ENCODE measurements around the gene PJA2. TPM values are rescaled to one million over a fixed set of nuclear protein-coding genes. Genes with fewer than 3 reads are reported as not detected.

The PJA2 gene
- polyA plus RNA-seq, 1 donor from 2014 or later: 142 TPM

- H3F3A ChIP-seq (ENCODE audit: insufficient read depth, low read length, poor library complexity, severe bottlenecking): no peaks in the 10 kb centered on the region
- H2AFZ ChIP-seq (ENCODE audit: low read depth, low read length): no peak overlapping the region
- no peaks in the 10 kb centered on the region for H3K9me3 ChIP-seq (ENCODE audit: low read length)
- H3K27ac ChIP-seq (ENCODE audit: low read length): no peak overlapping the region
- no peak overlapping the region for H3K4me2 ChIP-seq (ENCODE audit: low read length)
- no peak overlapping the region for H3K4me3 ChIP-seq (ENCODE audit: low read length)
- TF ChIP-seq RAD21 (conservative IDR thresholded peaks at IDR 0.05) (no peak), SMC3 (conservative IDR thresholded peaks at IDR 0.05; ENCODE audit: poor library complexity) (no peak), TAF1 (IDR thresholded peaks at IDR 0.05; ENCODE audit: low read depth) (no peak), POLR2AphosphoS5 (IDR thresholded peaks at IDR 0.05) (no peak), EP300 (conservative IDR thresholded peaks at IDR 0.05; ENCODE audit: poor library complexity, severe bottlenecking) (no peak), MXI1 (conservative IDR thresholded peaks at IDR 0.05; ENCODE audit: poor library complexity, severe bottlenecking) (no peak), EZH2 (IDR thresholded peaks at IDR 0.05; ENCODE audit: borderline replicate concordance, insufficient read depth, low read length, poor library complexity, severe bottlenecking) (no peak)
- TF ChIP-seq, protein P1, sequence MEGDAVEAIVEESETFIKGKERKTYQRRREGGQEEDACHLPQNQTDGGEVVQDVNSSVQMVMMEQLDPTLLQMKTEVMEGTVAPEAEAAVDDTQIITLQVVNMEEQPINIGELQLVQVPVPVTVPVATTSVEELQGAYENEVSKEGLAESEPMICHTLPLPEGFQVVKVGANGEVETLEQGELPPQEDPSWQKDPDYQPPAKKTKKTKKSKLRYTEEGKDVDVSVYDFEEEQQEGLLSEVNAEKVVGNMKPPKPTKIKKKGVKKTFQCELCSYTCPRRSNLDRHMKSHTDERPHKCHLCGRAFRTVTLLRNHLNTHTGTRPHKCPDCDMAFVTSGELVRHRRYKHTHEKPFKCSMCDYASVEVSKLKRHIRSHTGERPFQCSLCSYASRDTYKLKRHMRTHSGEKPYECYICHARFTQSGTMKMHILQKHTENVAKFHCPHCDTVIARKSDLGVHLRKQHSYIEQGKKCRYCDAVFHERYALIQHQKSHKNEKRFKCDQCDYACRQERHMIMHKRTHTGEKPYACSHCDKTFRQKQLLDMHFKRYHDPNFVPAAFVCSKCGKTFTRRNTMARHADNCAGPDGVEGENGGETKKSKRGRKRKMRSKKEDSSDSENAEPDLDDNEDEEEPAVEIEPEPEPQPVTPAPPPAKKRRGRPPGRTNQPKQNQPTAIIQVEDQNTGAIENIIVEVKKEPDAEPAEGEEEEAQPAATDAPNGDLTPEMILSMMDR (IDR thresholded peaks at IDR 0.05; ENCODE audit: poor library complexity, severe bottlenecking): no peak
- TF ChIP-seq, protein P2, sequence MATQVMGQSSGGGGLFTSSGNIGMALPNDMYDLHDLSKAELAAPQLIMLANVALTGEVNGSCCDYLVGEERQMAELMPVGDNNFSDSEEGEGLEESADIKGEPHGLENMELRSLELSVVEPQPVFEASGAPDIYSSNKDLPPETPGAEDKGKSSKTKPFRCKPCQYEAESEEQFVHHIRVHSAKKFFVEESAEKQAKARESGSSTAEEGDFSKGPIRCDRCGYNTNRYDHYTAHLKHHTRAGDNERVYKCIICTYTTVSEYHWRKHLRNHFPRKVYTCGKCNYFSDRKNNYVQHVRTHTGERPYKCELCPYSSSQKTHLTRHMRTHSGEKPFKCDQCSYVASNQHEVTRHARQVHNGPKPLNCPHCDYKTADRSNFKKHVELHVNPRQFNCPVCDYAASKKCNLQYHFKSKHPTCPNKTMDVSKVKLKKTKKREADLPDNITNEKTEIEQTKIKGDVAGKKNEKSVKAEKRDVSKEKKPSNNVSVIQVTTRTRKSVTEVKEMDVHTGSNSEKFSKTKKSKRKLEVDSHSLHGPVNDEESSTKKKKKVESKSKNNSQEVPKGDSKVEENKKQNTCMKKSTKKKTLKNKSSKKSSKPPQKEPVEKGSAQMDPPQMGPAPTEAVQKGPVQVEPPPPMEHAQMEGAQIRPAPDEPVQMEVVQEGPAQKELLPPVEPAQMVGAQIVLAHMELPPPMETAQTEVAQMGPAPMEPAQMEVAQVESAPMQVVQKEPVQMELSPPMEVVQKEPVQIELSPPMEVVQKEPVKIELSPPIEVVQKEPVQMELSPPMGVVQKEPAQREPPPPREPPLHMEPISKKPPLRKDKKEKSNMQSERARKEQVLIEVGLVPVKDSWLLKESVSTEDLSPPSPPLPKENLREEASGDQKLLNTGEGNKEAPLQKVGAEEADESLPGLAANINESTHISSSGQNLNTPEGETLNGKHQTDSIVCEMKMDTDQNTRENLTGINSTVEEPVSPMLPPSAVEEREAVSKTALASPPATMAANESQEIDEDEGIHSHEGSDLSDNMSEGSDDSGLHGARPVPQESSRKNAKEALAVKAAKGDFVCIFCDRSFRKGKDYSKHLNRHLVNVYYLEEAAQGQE (IDR thresholded peaks at IDR 0.05; ENCODE audit: borderline replicate concordance): no peak
- H3K9me2 ChIP-seq (ENCODE audit: insufficient read depth, low read length): no peaks in the 10 kb centered on the region
- no peaks in the 10 kb centered on the region for H4K20me1 ChIP-seq (ENCODE audit: insufficient read depth)
- H3K9ac ChIP-seq (ENCODE audit: low read length): no peak overlapping the region
- H3K36me3 ChIP-seq (ENCODE audit: insufficient read depth, low read length): no peaks in the 10 kb centered on the region
- no peaks in the 10 kb centered on the region for H3K27me3 ChIP-seq (ENCODE audit: insufficient read depth, low read depth, low read length)
- H3K79me2 ChIP-seq (replicated peaks; ENCODE audit: insufficient read depth, low read length): no peaks in the 10 kb centered on the region
Measured at GRCh38 chr5:109452661-109453060, 42.9 kb upstream of the PJA2 start.

GRCh38 chr5:109451146-109451545 is 41.4 kb upstream of the PJA2 start:
- Histone ChIP-seq H3K36me3 (ENCODE audit: insufficient read depth, low read length) (no peaks in the 10 kb centered on the region), H3K4me2 (ENCODE audit: low read length) (no peak overlapping the region), H3K27me3 (ENCODE audit: insufficient read depth, low read depth, low read length) (no peaks in the 10 kb centered on the region), H3K9me2 (ENCODE audit: insufficient read depth, low read length) (no peaks in the 10 kb centered on the region), H3K27ac (ENCODE audit: low read length) (no peak overlapping the region), H3F3A (ENCODE audit: insufficient read depth, low read length, poor library complexity, severe bottlenecking) (no peaks in the 10 kb centered on the region), H3K4me3 (ENCODE audit: low read length) (no peak overlapping the region), H3K79me2 (replicated peaks; ENCODE audit: insufficient read depth, low read length) (no peaks in the 10 kb centered on the region), H3K9ac (ENCODE audit: low read length) (no peak overlapping the region), H2AFZ (ENCODE audit: low read depth, low read length) (no peak overlapping the region), H4K20me1 (ENCODE audit: insufficient read depth) (no peaks in the 10 kb centered on the region), H3K9me3 (ENCODE audit: low read length) (no peaks in the 10 kb centered on the region)
- TF ChIP-seq EP300 (conservative IDR thresholded peaks at IDR 0.05; ENCODE audit: poor library complexity, severe bottlenecking) (no peak), EZH2 (IDR thresholded peaks at IDR 0.05; ENCODE audit: borderline replicate concordance, insufficient read depth, low read length, poor library complexity, severe bottlenecking) (no peak), TAF1 (IDR thresholded peaks at IDR 0.05; ENCODE audit: low read depth) (no peak), SMC3 (conservative IDR thresholded peaks at IDR 0.05; ENCODE audit: poor library complexity) (no peak), MXI1 (conservative IDR thresholded peaks at IDR 0.05; ENCODE audit: poor library complexity, severe bottlenecking) (no peak), RAD21 (conservative IDR thresholded peaks at IDR 0.05) (no peak), POLR2AphosphoS5 (IDR thresholded peaks at IDR 0.05) (no peak)
- TF ChIP-seq, protein P1 (IDR thresholded peaks at IDR 0.05; ENCODE audit: poor library complexity, severe bottlenecking): no peak
- TF ChIP-seq, protein P2 (IDR thresholded peaks at IDR 0.05; ENCODE audit: borderline replicate concordance): no peak
